GM18508 (cell line): ENCODE data around the gene DENND11.

Experiments
- ATAC-seq: cut with Tn5 transposase; IDR thresholded peaks from one replicate; pipeline ENCODE4 v1.9.1; 2021; ENCODE audit warnings: moderate number of reproducible peaks; ENCODE audit not compliant: insufficient read depth, unreplicated experiment

Gene DENND11

GRCh38 chr7:141702047-141702567 is at the start of gene DENND11:
DENND11 (minus strand) TSS chr7:141702166; CDS start chr7:141702153, 13 bp downstream.
- ATAC-seq = peak; percentile 33

DNA sequence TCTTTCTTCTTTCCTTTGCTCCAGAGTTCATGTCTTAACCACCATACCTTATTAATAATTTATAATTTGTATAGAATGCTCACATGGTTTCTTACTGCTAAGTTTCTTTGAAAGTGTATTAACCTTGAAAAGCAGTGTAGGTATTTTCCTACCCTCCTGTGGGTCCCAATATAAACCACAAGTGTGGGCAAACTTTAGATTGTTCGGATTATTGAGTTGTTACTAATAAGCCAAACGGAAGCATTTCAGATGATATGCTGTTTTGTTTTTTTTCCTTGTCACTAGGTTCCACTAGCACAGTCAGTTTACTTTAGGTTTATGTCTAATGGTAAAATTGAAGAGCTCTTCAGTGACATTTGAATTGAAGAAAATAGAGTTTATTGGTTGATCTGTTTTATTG is 46.4 kb upstream of the DENND11 start:
- no peak for ATAC-seq

GRCh38 chr7:141744131-141744530 is 42.2 kb upstream of the DENND11 start:
- no peak for ATAC-seq

GRCh38 chr7:141742229-141742628 is 40.3 kb upstream of the DENND11 start:
- no peak for ATAC-seq

DNA sequence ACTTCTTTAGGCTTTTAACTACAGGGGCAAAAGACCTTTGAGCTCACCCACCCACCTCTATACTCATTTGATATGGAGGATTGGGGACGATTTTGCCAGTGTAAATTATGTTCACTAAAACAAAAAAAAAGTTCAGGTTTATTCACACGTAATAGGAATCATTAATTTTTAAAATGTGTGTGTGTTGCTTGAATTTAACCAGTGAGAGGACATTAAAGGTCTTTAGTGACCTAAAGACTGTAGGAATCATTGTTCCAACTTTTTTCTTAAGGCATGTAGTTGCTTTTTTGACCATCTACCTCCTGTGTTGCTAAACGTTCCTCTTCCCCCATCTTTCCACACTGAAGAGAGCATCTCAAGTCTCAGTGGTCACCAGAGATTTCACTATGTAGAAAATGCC is 37.3 kb upstream of the DENND11 start:
- ATAC-seq = no peak

GRCh38 chr7:141738592-141739013 is 36.6 kb upstream of the DENND11 start:
- ATAC-seq = no peak

DNA sequence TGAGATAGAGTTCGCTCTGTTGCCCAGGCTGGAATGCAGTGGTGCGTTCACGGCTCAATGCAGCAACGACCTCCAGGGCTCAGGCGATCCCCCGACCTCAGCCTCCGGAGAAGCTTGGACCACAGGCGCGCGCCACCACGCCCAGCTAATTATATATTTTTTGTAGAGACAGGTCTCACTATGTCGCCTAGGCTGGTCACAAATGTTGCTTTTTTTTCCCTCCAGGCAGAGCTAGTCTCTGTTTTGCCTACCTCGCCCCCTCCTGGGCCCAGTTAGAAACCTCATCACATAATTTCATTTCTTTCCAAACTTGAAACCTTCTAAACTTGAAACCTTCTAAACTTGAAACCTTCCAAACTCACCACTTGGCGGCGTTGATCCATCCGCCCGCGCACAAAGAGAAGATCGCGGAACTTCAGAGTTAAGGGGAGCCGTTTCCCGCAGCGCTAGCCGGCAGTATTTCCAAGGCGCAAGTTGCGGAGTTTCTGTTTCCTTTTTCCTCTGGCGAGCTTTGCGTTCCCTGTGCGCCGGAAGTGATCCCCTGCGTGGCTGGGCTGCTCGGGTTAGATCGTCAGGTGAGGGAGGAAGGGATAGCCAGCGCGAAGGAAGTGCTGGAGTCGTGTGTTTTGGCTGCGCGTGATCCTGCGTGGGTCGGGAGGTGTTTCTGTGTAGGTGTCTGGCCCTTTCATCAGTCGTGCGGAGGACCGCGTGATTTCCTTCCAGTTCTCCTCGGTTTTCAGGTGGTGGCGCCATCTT is 36.0 kb upstream of the DENND11 start, which contains the start of gene SSBP1:
Gene SSBP1, plus strand, starts transcription at position 523 of the 756 bp plus-strand sequence. CDS start 809 bp downstream, outside the sequence.
- peak; percentile 92 for ATAC-seq

- ATAC-seq = no peak
Observed at GRCh38 chr7:141737118-141737835, 35.3 kb upstream of the DENND11 start.

DNA sequence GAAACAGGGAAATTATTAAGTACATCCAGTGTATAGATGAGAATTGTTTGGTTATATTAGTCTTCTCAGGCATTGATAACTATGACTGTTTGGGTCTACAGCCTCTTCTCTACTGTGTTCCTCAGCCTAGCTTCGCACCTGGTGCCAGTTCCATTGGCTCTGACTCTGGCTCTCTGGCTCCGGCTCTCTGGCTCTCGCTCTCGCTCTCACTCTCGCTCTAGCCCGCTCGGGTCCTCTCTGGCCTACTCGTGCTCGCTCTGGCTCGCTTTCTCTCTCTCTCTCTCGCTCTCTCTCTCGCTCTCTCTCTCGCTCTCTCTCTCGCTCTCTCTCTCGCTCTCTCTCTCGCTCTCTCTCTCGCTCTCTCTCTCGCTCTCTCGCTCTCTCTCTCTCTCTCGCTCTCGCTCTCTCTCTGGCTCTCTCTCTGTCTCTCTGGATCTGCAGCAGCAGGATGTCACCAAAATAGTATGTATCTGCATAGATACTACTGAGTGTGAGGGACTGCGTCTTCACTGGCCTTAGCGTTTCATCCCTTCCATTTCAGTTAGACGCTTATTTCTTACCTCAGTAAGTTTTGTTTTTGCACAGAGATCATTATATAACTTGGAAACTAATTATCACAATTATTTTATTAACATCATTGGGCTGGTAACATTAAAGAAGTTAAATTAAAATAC is 29.6 kb upstream of the DENND11 start:
- ATAC-seq = no peak

- ATAC-seq = no peak
Observed at GRCh38 chr7:141729020-141729419, 27.1 kb upstream of the DENND11 start.

- no peak for ATAC-seq
Observed at GRCh38 chr7:141722529-141722928, 20.6 kb upstream of the DENND11 start.

GRCh38 chr7:141717450-141717849 is 15.5 kb upstream of the DENND11 start:
- ATAC-seq = no peak

DNA sequence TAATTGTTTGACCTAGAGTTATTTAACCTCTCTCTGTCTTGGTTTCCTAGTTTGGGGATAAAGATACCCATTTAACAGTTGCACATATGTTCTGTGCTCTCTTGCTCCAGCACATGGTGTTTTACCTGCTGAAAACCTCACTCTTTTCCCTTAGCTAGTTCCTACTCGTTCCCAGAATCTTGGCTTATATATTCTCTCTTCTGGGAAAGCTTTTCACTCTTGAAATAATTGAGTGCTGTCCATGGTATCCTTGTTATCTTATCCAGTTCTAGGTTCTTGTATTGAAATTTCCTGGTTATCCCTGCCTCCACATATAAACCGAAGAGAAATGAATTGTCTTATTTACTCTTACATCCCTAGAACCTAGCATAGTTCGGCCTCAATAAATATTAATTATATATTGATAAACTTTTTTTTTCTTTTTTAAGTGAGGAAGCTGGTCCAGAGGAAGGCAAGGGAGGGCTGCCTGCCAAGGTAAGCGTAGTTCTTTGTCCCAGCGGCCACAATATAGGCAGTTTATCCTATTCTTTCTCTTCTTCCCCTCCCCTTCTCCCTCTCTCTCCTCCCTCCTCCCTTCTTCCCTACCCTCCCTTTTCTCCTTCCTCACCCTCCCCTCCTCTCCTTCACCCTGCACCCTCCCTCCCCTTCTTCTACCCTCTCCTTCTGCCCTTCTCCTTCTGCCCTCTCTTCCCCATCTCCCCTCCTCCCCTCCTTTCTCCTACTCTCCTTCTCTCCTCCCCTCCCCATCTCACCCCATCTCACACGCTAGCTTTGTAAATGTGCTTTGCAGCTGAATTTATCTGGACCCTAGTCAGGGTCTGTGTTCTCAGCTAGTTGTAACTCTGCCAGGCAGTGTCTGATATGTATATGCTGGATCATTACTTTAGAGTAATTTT is 14.1 kb upstream of the DENND11 start:
- ATAC-seq = no peak

DNA sequence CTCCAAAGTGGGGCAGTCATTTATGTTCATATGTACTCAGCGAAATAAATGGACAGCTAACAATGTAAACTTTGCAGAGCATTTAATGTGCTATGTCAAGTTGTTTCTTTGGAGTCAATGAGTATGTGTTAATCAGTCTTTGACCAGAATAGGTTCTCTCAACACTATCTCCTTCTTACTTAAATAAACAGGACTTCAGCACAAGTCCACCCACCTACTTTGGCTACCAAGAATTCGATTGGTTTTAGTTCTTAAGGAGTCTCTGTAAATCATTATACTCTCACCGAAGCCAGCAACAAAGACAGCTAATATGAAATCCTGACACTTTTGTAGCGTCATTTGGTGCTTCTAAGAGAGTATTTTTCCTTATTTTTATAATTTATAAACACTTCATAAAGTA is 13.1 kb upstream of the DENND11 start:
- no peak for ATAC-seq

DNA sequence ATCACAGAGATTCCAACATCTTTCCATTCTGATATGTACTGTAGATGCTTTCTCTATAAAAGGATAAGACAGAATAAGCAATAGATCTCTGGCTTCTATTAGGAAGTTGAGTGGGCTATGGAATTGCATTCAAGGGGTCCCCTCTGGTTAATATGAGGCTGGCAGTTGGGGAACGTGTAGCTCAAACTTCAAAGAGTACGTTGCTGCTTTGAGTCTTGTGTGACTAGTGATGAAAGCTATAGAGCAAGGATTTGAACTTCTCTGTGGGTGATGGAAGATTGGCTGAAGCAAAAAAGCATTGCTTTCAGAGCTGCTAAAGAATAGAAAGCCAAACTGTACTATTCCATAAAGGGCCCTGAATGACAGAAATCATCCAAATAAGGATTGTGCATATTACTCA is 12.6 kb upstream of the DENND11 start:
- ATAC-seq = no peak

- ATAC-seq = no peak
Observed at GRCh38 chr7:141713890-141714289, 11.9 kb upstream of the DENND11 start.

GRCh38 chr7:141712603-141713255 is 10.8 kb upstream of the DENND11 start:
- no peak for ATAC-seq

- ATAC-seq = no peak
Observed at GRCh38 chr7:141710301-141710700, 8.3 kb upstream of the DENND11 start.

GRCh38 chr7:141709749-141710148 is 7.8 kb upstream of the DENND11 start:
- no peak for ATAC-seq
